ENCODE data around the gene PRKCE.

DNA sequence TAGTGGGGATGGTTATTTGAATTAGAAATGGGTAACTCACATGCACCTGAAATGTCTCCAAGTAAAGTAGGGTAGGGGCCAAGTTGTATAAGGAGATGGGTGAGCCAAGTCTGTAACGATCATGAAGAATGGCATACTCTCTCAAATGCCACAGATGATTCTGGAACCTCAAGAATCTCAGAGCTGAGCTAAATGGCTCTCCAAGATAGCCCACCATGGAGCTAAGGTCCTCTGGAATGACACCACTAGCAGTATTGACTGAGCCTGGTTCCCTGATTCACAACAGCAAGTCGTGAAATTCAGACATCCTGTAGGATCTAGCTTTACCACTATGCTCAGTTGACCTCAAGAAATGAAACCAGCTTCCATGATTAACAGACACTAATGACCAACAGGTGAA, 529.8 kb downstream of the PRKCE start:
- TF ChIP-seq, protein P1, sequence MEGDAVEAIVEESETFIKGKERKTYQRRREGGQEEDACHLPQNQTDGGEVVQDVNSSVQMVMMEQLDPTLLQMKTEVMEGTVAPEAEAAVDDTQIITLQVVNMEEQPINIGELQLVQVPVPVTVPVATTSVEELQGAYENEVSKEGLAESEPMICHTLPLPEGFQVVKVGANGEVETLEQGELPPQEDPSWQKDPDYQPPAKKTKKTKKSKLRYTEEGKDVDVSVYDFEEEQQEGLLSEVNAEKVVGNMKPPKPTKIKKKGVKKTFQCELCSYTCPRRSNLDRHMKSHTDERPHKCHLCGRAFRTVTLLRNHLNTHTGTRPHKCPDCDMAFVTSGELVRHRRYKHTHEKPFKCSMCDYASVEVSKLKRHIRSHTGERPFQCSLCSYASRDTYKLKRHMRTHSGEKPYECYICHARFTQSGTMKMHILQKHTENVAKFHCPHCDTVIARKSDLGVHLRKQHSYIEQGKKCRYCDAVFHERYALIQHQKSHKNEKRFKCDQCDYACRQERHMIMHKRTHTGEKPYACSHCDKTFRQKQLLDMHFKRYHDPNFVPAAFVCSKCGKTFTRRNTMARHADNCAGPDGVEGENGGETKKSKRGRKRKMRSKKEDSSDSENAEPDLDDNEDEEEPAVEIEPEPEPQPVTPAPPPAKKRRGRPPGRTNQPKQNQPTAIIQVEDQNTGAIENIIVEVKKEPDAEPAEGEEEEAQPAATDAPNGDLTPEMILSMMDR (IDR thresholded peaks at IDR 0.05), result no peak
- no peak for TF ChIP-seq POLR2A (IDR thresholded peaks at IDR 0.05)
